LNCAP (cell line): Measurements from ENCODE around the gene RGPD6.
"Not testable (repeated sequence)": the region's sequence is repeated elsewhere in the genome, so short reads cannot be mapped to it uniquely, and the experiment has no call there.

Experiments used
- TF ChIP-seq, protein P1 (sequence below): fragments of 450-650 bp; IDR thresholded peaks from 2 replicates; pipeline ENCODE4 v1.5.1; 2017; ENCODE audit warnings: mild to moderate bottlenecking

RGPD6 gene

DNA sequence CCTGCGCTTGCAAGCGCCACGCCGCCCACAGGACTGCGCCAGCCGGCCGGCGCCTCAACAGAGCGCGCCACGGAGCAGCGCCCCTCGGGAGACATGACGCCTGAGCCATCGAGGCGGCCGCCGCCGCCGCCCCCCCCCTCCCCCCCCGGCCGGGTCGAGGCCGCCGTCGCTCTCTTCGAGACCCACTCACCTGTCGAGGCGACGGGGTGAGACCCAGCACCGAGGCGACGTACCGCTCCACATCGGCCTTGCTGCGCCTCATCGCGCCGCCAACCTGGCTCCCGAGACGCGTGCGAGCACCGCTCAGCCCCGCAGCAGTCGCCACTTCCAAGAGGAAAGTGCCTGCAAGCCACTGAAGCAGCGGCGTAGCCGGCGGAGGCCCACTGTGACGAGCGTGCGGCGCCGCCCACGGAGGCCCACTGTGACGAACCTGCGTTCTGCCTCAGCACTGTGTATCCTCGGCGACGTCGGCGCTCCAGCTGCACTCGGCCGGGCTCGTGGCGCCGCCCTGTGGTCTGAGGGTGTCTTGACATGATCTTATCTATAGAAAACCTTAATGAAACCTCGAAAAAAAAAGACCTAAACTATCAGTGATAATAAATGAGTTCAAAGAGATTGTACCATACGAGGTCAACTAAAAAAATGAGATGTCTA lies at the start of gene RGPD6:
RGPD6 (minus strand) TSS at position 460 of the 654 bp plus-strand sequence; CDS start at position 262, 198 bp downstream.
- TF ChIP-seq, protein P1, sequence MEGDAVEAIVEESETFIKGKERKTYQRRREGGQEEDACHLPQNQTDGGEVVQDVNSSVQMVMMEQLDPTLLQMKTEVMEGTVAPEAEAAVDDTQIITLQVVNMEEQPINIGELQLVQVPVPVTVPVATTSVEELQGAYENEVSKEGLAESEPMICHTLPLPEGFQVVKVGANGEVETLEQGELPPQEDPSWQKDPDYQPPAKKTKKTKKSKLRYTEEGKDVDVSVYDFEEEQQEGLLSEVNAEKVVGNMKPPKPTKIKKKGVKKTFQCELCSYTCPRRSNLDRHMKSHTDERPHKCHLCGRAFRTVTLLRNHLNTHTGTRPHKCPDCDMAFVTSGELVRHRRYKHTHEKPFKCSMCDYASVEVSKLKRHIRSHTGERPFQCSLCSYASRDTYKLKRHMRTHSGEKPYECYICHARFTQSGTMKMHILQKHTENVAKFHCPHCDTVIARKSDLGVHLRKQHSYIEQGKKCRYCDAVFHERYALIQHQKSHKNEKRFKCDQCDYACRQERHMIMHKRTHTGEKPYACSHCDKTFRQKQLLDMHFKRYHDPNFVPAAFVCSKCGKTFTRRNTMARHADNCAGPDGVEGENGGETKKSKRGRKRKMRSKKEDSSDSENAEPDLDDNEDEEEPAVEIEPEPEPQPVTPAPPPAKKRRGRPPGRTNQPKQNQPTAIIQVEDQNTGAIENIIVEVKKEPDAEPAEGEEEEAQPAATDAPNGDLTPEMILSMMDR, result not testable (repeated sequence)

DNA sequence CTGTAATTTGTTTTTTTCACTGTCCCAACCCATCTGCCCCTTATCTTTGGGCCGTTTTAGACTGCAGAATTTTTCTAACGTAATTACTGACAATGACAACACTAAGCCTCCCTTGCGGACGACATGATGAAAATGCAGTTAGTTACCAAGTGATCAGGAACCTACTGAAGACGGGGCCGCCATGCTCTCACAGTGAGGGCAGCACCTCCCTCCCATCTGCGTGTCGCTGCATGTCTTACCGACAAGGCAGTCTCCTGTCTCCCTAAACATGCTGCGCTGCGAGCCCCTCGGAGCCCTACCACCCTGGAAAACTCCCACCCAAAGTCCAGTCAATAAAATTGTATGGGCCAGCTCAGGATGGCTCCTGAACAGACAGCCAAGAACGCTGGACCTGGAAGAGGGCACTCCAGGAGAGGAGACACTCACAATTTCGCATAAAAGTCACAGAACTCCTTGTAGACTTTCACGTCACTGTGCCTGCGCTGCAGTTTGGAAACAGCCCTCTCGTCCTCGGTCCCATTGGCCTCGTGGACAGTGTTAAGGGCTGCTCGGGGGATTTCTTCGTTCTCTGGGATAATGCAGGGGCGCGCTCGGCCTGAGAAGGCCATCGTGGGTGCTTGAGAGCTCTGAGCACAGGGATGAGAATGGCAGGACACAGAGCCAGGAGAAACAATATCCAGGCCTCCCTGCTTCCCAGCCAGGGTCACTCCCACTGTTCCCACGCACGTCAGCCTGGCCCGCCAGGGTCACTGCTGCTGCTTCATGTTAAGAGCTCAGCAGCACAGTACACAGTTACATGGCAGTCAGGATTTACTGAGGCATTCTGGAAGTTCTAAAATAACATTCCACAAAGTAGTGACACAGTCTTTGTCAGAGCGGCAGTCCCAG lies 104.6 kb downstream of the RGPD6 start, which contains the start of gene LIMS4:
LIMS4 (minus strand) TSS at position 646 of the 888 bp plus-strand sequence; CDS start at position 608, 38 bp downstream.
- TF ChIP-seq, protein P1, result not testable (repeated sequence)
